ENCODE measurements around the gene VENTX.

VENTX gene

GRCh38 chr10:133260895-133261725, 23.5 kb downstream of the VENTX start (continued):
- TF ChIP-seq PRDM6 (tag by site-specific recombination; IDR thresholded peaks at IDR 0.05): no peak
- peak; percentile 98 for TF ChIP-seq GLIS2 (tag by site-specific recombination; IDR thresholded peaks at IDR 0.05)
- TF ChIP-seq ZNF596 (tag by site-specific recombination; IDR thresholded peaks at IDR 0.05): no peak
- no peak for TF ChIP-seq ZNF585B (tag by site-specific recombination; IDR thresholded peaks at IDR 0.05)
- peak; percentile 43 for TF ChIP-seq KLF9 (tag by site-specific recombination; IDR thresholded peaks at IDR 0.05; ENCODE audit: low read depth)

GRCh38 chr10:133261726-133262325, 24.2 kb downstream of the VENTX start:
- Histone ChIP-seq H3K27ac (ENCODE audit: extremely low read depth, low read depth, low read length) (peak overlapping the region; percentile 37; the same call in 1 of the 2 replicates), H3K4me3 (ENCODE audit: low read depth, low read length) (peak overlapping the region; percentile 60), H3K9me3 (ENCODE audit: control insufficient read depth, insufficient read depth, low read depth, low read length) (no peaks in the 10 kb centered on the region), H3K4me1 (ENCODE audit: control insufficient read depth, insufficient read depth, low read length) (peaks cover 3% of the 10 kb centered on the region), H3K36me3 (ENCODE audit: control insufficient read depth in 2 of 2, insufficient read depth in 1 of 2, low read length in 2 of 2) (no peaks in the 10 kb centered on the region)
- TF ChIP-seq KLF10 (tag by site-specific recombination; IDR thresholded peaks at IDR 0.05) (peak; percentile 76; the same call in 1 of the 2 replicates), ZNF837 (tag by site-specific recombination; IDR thresholded peaks at IDR 0.05) (no peak), ZBTB20 (tag by site-specific recombination; IDR thresholded peaks at IDR 0.05) (peak; percentile 8; the same call in 1 of the 2 replicates), ZSCAN30 (tag by site-specific recombination; IDR thresholded peaks at IDR 0.05) (0 out of 2 replicates have a peak, but pooled peaks have one; percentile 56), ZNF248 (tag by site-specific recombination; IDR thresholded peaks at IDR 0.05) (no peak), ZNF394 (tag by site-specific recombination; IDR thresholded peaks at IDR 0.05; ENCODE audit: borderline replicate concordance) (no peak), SP3 (tag by site-specific recombination; IDR thresholded peaks at IDR 0.05) (peak; percentile 25; the same call in 1 of the 2 replicates), ZNF184 (tag by site-specific recombination; IDR thresholded peaks at IDR 0.05) (no peak), ZNF202 (tag by site-specific recombination; IDR thresholded peaks at IDR 0.05; ENCODE audit: borderline replicate concordance) (no peak), KLF8 (tag by site-specific recombination; IDR thresholded peaks at IDR 0.05) (peak; percentile 41; the same call in 1 of the 2 replicates), KLF1 (tag by site-specific recombination; IDR thresholded peaks at IDR 0.05) (peak; percentile 30; the same call in 1 of the 2 replicates), ZNF596 (tag by site-specific recombination; IDR thresholded peaks at IDR 0.05) (no peak), ZNF561 (tag by site-specific recombination; IDR thresholded peaks at IDR 0.05; ENCODE audit: borderline replicate concordance) (0 out of 2 replicates have a peak, but pooled peaks have one; percentile 61), KLF9 (tag by site-specific recombination; IDR thresholded peaks at IDR 0.05; ENCODE audit: low read depth) (peak; percentile 31; the same call in 1 of the 2 replicates), SP2 (tag by site-specific recombination; IDR thresholded peaks at IDR 0.05) (peak; percentile 36)
- TF ChIP-seq, protein P1, sequence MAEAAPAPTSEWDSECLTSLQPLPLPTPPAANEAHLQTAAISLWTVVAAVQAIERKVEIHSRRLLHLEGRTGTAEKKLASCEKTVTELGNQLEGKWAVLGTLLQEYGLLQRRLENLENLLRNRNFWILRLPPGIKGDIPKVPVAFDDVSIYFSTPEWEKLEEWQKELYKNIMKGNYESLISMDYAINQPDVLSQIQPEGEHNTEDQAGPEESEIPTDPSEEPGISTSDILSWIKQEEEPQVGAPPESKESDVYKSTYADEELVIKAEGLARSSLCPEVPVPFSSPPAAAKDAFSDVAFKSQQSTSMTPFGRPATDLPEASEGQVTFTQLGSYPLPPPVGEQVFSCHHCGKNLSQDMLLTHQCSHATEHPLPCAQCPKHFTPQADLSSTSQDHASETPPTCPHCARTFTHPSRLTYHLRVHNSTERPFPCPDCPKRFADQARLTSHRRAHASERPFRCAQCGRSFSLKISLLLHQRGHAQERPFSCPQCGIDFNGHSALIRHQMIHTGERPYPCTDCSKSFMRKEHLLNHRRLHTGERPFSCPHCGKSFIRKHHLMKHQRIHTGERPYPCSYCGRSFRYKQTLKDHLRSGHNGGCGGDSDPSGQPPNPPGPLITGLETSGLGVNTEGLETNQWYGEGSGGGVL (tag by site-specific recombination; IDR thresholded peaks at IDR 0.05): no peak; the same call in 1 of the 2 replicates
- TF ChIP-seq, protein P2, sequence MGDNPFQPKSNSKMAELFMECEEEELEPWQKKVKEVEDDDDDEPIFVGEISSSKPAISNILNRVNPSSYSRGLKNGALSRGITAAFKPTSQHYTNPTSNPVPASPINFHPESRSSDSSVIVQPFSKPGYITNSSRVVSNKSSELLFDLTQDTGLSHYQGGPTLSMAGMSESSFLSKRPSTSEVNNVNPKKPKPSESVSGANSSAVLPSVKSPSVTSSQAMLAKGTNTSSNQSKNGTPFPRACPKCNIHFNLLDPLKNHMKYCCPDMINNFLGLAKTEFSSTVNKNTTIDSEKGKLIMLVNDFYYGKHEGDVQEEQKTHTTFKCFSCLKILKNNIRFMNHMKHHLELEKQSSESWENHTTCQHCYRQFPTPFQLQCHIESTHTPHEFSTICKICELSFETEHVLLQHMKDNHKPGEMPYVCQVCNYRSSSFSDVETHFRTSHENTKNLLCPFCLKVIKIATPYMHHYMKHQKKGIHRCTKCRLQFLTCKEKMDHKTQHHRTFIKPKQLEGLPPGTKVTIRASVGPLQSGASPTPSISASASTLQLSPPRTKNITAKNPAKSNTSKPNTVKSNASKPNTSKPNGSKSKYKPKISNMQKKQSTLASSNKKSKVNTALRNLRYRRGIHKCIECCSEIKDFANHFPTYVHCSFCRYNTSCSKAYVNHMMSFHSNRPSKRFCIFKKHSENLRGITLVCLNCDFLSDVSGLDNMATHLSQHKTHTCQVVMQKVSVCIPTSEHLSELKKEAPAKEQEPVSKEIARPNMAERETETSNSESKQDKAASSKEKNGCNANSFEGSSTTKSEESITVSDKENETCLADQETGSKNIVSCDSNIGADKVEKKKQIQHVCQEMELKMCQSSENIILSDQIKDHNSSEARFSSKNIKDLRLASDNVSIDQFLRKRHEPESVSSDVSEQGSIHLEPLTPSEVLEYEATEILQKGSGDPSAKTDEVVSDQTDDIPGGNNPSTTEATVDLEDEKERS (tag by site-specific recombination; IDR thresholded peaks at IDR 0.05): no peak
- TF ChIP-seq, protein P3, sequence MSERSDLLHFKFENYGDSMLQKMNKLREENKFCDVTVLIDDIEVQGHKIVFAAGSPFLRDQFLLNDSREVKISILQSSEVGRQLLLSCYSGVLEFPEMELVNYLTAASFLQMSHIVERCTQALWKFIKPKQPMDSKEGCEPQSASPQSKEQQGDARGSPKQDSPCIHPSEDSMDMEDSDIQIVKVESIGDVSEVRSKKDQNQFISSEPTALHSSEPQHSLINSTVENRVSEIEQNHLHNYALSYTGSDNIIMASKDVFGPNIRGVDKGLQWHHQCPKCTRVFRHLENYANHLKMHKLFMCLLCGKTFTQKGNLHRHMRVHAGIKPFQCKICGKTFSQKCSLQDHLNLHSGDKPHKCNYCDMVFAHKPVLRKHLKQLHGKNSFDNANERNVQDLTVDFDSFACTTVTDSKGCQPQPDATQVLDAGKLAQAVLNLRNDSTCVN (tag by site-specific recombination; optimal IDR thresholded peaks at IDR 0.05): peak; percentile 65
- TF ChIP-seq, protein P4, sequence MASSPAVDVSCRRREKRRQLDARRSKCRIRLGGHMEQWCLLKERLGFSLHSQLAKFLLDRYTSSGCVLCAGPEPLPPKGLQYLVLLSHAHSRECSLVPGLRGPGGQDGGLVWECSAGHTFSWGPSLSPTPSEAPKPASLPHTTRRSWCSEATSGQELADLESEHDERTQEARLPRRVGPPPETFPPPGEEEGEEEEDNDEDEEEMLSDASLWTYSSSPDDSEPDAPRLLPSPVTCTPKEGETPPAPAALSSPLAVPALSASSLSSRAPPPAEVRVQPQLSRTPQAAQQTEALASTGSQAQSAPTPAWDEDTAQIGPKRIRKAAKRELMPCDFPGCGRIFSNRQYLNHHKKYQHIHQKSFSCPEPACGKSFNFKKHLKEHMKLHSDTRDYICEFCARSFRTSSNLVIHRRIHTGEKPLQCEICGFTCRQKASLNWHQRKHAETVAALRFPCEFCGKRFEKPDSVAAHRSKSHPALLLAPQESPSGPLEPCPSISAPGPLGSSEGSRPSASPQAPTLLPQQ (tag by site-specific recombination; IDR thresholded peaks at IDR 0.05): no peak
- ChIA-PET CTCF (interaction anchor here (0.6 kb wide), 1 partner anchor 293 kb away, joined by 3 read pairs; no protein-coding TSS in a partner anchor), POLR2A (no interaction called here)
